Liver (tissue), 3 donors: ENCODE measurements around the gene ST7L.

Experiments
- CTCF ChIP-seq: fragments of 150-350 bp; IDR thresholded peaks from 2 replicates; pipeline ENCODE4 v1.5.1; 2017; ENCODE audit warnings: improper control_type of control experiment, low read depth, low read length; ENCODE audit not compliant: missing input control
- JUND ChIP-seq, 2 donors: IDR thresholded peaks; 2 replicates each; pipeline ENCODE4 v1.6.1; 2016; ENCODE audit warnings: antibody characterized with exemption in 2 of 2
- MAX ChIP-seq: IDR thresholded peaks from 2 replicates; pipeline ENCODE4 v1.6.1; 2016; ENCODE audit warnings: antibody characterized with exemption
- SP1 ChIP-seq: IDR thresholded peaks from 2 replicates; pipeline ENCODE4 v1.6.1; 2018; ENCODE audit warnings: antibody characterized with exemption, mild to moderate bottlenecking
- donor health status: healthy.
- donor health status: healthy.

- TF ChIP-seq MAX: no peak
- TF ChIP-seq SP1: no peak
- TF ChIP-seq CTCF: no peak
- TF ChIP-seq JUND (IDR thresholded peaks at IDR 0.05): no peak
Measured at GRCh38 chr1:112634367-112634766, 15.4 kb upstream of the ST7L start.
